Heart left ventricle (tissue), 16 donors: Measurements from ENCODE around the gene RBPJL. TPM values are rescaled to one million over a fixed set of nuclear protein-coding genes. Genes with fewer than 3 reads are reported as not detected.
A peak's percentile ranks its signal among the peaks of the same experiment; 100 is the strongest.

ENCODE experiments used
- ATAC-seq, 4 donors: fragments of 200-7000 bp; cut with Tn5 transposase; one replicate each; pipeline ENCODE4 v1.9.1; 2020 to 2022; ENCODE audit warnings: moderate library complexity in 4 of 4, mild to moderate bottlenecking in 3 of 4, moderate number of reproducible peaks in 1 of 4
- DNase-seq, 5 donors: peaks; one replicate each; pipeline ENCODE4 v3.0.0-alpha.2; 2020
- H3K27ac ChIP-seq, 12 donors: fragments of 200-600 bp; sonication (generic) in 4 of 12; one replicate each; pipeline versions ENCODE4 v1.5.0 to v1.8.0; 2016 to 2022; ENCODE audit warnings: mild to moderate bottlenecking in 2 of 12
- H3K27me3 ChIP-seq, 9 donors: fragments of 200-600 bp; sonication (generic) in 2 of 9; one replicate each; pipeline versions ENCODE4 v1.5.1 to v1.8.0; 2016 to 2022; ENCODE audit warnings: mild to moderate bottlenecking in 3 of 9
- H3K36me3 ChIP-seq, 9 donors: fragments of 200-600 bp; sonication (generic) in 2 of 9; one replicate each; pipeline versions ENCODE4 v1.5.0 to v1.8.0; 2018 to 2022; ENCODE audit warnings: mild to moderate bottlenecking in 2 of 9
- H3K4me1 ChIP-seq, 12 donors: fragments of 200-600 bp; sonication (generic) in 4 of 12; one replicate each; pipeline versions ENCODE4 v1.5.0 to v1.8.0; 2016 to 2022; ENCODE audit warnings: mild to moderate bottlenecking in 3 of 12
- H3K4me3 ChIP-seq, 12 donors: fragments of 200-600 bp; sonication (generic) in 4 of 12; one replicate each; pipeline versions ENCODE4 v1.5.0 to v1.8.0; 2017 to 2022; ENCODE audit warnings: mild to moderate bottlenecking in 9 of 12, moderate library complexity in 4 of 12
- H3K9me3 ChIP-seq, 12 donors: fragments of 200-600 bp; sonication (generic) in 4 of 12; one replicate each; pipeline versions ENCODE4 v1.5.0 to v1.8.0; 2016 to 2022; ENCODE audit warnings: mild to moderate bottlenecking in 1 of 12
- POLR2A ChIP-seq, 2 donors: fragments of 450-650 bp; IDR thresholded peaks; one replicate each; pipeline ENCODE4 v1.6.1; 2017; ENCODE audit warnings: antibody characterized with exemption in 2 of 2, mild to moderate bottlenecking in 2 of 2, moderate library complexity in 2 of 2
- WGBS, 4 donors: extraction: QIAGEN DNeasy Blood & Tissue Kit in 2 of 4; methylation state at CpG; one replicate each; pipeline versions ENCODE4 v1.1.5 to v1.1.7; 2013 to 2018; 5-methylcytosine and 5-hydroxymethylcytosine counted together
- intact Hi-C, 10 donors: fragments of 100-400 bp; cut with DNase I; formaldehyde crosslinking; loops; one replicate each; pipeline versions ENCODE4 v1.11.1 to v1.14.2; 2022
- polyA plus RNA-seq, 2 donors: library from polyadenylated mRNA; stranded (reverse); fragments of 200-250 nt; gene quantifications; one replicate each; pipeline ENCODE4 v1.2.3, GENCODE V29; 2013
- total RNA-seq, 9 donors: library from RNA; depleted of rRNA in 2 of 9; stranded (reverse); fragments of >200 nt in 2 of 9; fragmentation: NEBNext Ultra II Directional in 3 of 9; extraction: Animal tissue kit (Norgen Biotek cat#: 25700) in 3 of 9; gene quantifications; one replicate each; pipeline versions ENCODE4 v1.1.0 to v1.2.4, GENCODE V29; 2016 to 2023
- TF ChIP-seq, protein P1 (sequence below), 12 donors: fragments of 200-600 bp; sonication (generic) in 4 of 12; IDR thresholded peaks; one replicate each; pipeline versions ENCODE4 v1.5.0 to v1.8.0; 2018 to 2022; ENCODE audit warnings: antibody characterized with exemption in 12 of 12, mild to moderate bottlenecking in 5 of 12
- donor health status: ischemic (EF 13 %, LVEDD 7.1; RV severe dilation, severe dysfunction).
- donor health status: healthy with polysubstance abuse.
- donor health status: DM: no; HTN: yes; CAD: no.
- donor health status: DM: no; HTN: no; CAD: no.
- donor health status: ischemic (EF 25% LVEDD 6.9; RV normal size, moderate dysfunction).
- donor health status: ischemic (EF 25% LVEDD 5.7; RV mildly dilated, moderate dysfunction).
- donor health status: healthy.
- donor health status: DM: yes; HTN: yes; CAD: no.
- donor health status: ischemic (EF 35%, LVEDD 5.7; RV mildly dilated, moderate dysfunction).
- donor health status: nonischemic (EF 11% LVEDD 7.7; RV severe dilation, severe dysfunction).
- donor health status: DM: yes; HTN: yes; CAD: no.
- donor health status: PGD.
- donor health status: ischemic (EF 29% LVEDD 5.4; RV normal size, mild dysfunction).
- donor health status: nonischemic (EF 23%, LVEDD 6.1; RV moderate dilation, normal function).

The RBPJL gene
- total and polyA plus RNA-seq, 11 donors: not detected

DNA sequence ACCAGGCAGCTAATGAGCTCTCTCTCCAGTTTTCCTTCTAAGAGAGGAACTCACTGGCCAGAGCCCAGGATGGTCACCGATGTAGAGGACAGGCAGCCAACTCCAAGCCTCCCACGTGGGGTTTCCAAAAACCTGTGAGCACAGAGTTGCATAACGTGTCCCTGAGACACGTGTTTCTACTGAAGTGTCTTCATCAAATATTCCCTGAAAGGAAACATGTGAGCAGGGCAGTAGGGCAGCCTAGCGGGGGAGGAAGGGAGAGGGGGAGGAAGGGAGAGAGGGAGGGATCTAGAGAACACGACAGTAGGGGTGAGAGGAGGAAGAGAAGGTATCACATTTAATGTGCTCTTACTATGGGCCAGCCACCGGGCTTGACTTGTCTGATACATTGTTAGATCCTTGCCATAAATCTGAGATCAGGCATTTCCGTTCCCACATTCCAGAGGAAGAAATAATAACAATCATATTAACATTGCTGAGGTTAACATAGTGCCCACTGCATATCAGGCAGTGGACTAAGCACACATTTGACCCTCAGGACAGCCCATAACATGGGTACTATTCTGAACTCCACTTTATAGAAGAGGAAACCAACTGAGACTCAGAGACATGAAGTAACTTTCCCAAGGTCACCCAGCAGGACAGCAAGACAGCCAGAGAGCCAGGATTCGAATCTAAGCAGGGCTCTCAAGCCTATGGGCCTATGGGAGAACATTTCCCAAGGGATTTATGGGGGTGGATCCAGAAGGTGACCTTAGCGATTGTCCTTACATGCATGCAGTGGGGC, 51.8 kb downstream of the RBPJL start:
- Histone ChIP-seq H3K27me3 (no peaks in the 10 kb centered on the region), H3K9me3 (no peaks in the 10 kb centered on the region), H3K36me3 (no peaks in the 10 kb centered on the region), H3K4me3 (no peak overlapping the region), H3K4me1 (peaks cover 5 to 79% (median 33%) of the 10 kb centered on the region in 12 donors), H3K27ac (peak overlapping the region; percentile 88 to 98 (median 92))
- intact Hi-C loops: loop anchor here in 3 of 10 donors (2.0 to 5.0 kb wide), 2 partner anchors 16 to 59 kb away; partner anchors contain the start of gene PIGT (in 1 of the 3)
- ATAC-seq (peak; percentile 64 to 73 (median 68)), DNase-seq (peak; percentile 78 to 89 (median 79))
- WGBS, 4 donors: 8 to 17% (median 9%) methylated on average over 10 of the region's 10 CpGs
- TF ChIP-seq, protein P1, sequence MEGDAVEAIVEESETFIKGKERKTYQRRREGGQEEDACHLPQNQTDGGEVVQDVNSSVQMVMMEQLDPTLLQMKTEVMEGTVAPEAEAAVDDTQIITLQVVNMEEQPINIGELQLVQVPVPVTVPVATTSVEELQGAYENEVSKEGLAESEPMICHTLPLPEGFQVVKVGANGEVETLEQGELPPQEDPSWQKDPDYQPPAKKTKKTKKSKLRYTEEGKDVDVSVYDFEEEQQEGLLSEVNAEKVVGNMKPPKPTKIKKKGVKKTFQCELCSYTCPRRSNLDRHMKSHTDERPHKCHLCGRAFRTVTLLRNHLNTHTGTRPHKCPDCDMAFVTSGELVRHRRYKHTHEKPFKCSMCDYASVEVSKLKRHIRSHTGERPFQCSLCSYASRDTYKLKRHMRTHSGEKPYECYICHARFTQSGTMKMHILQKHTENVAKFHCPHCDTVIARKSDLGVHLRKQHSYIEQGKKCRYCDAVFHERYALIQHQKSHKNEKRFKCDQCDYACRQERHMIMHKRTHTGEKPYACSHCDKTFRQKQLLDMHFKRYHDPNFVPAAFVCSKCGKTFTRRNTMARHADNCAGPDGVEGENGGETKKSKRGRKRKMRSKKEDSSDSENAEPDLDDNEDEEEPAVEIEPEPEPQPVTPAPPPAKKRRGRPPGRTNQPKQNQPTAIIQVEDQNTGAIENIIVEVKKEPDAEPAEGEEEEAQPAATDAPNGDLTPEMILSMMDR (IDR thresholded peaks at IDR 0.05): no peak
- peak in 1 of 2 donors; percentile 42 for TF ChIP-seq POLR2A (IDR thresholded peaks at IDR 0.05)

DNA sequence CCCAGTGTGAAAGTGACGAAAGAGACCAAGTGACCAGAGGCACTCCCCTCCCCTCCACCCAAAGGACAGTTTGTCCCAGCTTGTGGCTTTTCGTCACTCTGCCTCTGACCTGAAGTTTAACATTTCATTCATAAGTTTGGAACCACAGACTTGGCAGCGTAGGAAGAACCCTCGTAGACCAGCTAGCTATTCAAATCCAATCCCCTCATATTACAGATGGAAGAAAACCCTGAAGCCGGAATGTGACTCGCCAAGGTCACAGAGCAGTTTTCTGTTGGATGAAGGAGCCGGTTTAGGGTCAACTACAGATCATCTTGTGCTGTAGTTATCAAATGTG, 52.4 kb downstream of the RBPJL start:
- Histone ChIP-seq H3K36me3 (no peaks in the 10 kb centered on the region), H3K27ac (peak overlapping the region; percentile 88 to 98 (median 92)), H3K9me3 (no peaks in the 10 kb centered on the region), H3K27me3 (no peaks in the 10 kb centered on the region), H3K4me3 (no peak overlapping the region), H3K4me1 (peaks cover 5 to 84% (median 39%) of the 10 kb centered on the region in 12 donors)
- TF ChIP-seq POLR2A (IDR thresholded peaks at IDR 0.05): no peak
- TF ChIP-seq, protein P1 (IDR thresholded peaks at IDR 0.05): no peak
- intact Hi-C loops: loop anchor here in 3 of 10 donors (2.0 to 5.0 kb wide), 2 partner anchors 16 to 58 kb away; partner anchors contain the start of gene PIGT (in 1 of the 3)
- DNase-seq (peak in 4 of 5 donors; percentile 41 to 89 (median 60)), ATAC-seq (peak in 2 of 4 donors; percentile 43 to 54)
- WGBS, 4 donors: 32 to 43% (median 34%) methylated on average over 7 of the region's 7 CpGs

DNA sequence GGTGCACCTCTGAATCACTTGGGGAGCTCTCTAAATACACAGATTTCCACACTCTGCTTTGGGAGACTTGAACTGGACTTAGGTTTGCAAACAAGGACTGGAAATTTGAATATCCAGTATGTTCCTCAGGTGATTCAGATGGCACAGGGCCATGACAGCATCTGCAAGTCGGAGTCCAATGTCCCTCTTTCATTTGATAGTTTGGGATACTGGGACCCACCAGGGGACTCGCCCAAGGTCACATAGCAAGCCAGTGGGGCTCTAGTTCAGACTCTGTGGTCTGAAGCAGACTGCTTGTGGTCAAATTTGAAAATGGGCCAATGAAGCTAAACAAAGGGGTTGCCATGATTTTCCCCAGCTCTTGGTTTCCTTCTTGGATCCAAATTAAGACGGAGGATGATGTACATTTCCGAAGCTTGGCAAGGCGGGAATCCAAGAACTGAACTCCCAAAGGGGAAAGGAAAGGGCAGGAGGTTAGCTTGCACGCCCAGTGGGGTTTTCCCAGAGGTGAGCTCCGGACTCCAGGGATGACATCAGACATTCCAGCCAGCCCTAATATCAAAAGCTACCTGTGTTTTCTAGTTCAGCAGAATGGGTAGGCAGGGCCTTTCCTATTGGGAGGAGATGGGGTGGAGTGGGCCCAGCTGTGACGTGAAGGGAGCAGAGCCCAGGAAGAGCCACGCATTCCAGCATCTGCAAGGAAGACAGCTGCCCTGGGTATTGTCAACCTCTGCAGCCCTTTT, 52.9 kb downstream of the RBPJL start:
- H3K4me1 ChIP-seq: peaks cover 5 to 82% (median 40%) of the 10 kb centered on the region in 12 donors

More for the DNA sequence above, 52.9 kb downstream of the RBPJL start:
- no peak for DNase-seq
- no peak for TF ChIP-seq POLR2A (IDR thresholded peaks at IDR 0.05)
- TF ChIP-seq, protein P1 (IDR thresholded peaks at IDR 0.05): no peak
- intact Hi-C loops: loop anchor here in 6 of 10 donors (2.0 to 5.0 kb wide), 4 partner anchors 17 to 58 kb away; partner anchors contain the start of gene PIGT (in 4 of the 6)
- Histone ChIP-seq H3K9me3 (no peaks in the 10 kb centered on the region), H3K4me3 (no peak overlapping the region), H3K27me3 (no peaks in the 10 kb centered on the region), H3K27ac (peak overlapping the region in 11 of 12 donors; percentile 88 to 98 (median 93)), H3K36me3 (no peaks in the 10 kb centered on the region)
- no peak for ATAC-seq
- WGBS, 4 donors: 45 to 64% (median 53%) methylated on average over 9 of the region's 9 CpGs
